Measurements from ENCODE around the gene FAM83C.
A peak's percentile ranks its signal among the peaks of the same experiment; 100 is the strongest.
"Not testable (repeated sequence)": the region's sequence is repeated elsewhere in the genome, so short reads cannot be mapped to it uniquely, and the experiment has no call there.

The FAM83C gene

DNA sequence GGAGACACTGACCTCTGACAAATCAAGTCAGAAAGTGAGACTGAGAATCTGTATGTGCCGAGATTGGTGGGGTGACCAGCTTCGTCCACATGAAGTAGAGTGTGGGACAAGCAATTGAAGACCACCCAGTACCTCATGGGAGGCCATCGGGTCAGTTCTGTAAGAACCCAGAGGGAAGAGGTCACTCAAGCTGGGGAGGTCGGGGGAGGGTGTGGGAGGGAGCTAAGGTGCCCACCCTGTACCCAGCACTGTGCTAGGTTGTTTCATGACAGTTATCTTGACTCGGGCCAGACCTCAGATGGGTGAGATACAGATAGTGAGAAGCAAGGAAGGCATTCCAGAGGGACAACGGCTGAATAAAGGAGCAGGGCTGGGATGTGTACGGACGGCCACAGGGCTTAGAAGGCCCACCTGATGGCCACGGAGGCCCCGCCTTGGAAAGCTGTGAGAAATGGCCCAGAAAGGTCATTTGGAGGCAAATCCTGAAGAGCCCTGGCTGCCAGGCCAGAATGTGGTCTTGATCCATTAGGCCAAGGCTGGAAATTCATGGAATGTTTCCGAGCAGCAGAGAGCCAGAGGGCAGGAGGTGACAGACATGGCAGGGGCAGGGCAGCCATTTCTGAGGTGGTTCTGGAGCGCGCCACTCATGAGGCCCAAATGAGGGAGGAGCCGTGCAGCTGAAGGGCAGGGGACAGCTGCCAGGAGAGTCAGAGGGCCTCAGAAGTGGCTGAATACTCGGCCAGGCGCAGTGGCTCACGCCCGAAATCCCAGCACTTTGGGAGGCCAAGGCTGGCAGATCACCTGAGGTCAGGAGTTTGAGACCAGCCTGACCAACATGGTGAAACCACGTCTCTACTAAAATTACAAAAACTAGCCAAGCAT lies 22.0 kb downstream of the FAM83C start:
- no peak overlapping the region for H3K4me3 ChIP-seq (ENCODE audit: low read length)
- no peak for DNase-seq (ENCODE audit: low read depth)
- TF ChIP-seq, protein P1, sequence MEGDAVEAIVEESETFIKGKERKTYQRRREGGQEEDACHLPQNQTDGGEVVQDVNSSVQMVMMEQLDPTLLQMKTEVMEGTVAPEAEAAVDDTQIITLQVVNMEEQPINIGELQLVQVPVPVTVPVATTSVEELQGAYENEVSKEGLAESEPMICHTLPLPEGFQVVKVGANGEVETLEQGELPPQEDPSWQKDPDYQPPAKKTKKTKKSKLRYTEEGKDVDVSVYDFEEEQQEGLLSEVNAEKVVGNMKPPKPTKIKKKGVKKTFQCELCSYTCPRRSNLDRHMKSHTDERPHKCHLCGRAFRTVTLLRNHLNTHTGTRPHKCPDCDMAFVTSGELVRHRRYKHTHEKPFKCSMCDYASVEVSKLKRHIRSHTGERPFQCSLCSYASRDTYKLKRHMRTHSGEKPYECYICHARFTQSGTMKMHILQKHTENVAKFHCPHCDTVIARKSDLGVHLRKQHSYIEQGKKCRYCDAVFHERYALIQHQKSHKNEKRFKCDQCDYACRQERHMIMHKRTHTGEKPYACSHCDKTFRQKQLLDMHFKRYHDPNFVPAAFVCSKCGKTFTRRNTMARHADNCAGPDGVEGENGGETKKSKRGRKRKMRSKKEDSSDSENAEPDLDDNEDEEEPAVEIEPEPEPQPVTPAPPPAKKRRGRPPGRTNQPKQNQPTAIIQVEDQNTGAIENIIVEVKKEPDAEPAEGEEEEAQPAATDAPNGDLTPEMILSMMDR (conservative IDR thresholded peaks at IDR 0.05; ENCODE audit: low read depth, low read length) = no peak

DNA sequence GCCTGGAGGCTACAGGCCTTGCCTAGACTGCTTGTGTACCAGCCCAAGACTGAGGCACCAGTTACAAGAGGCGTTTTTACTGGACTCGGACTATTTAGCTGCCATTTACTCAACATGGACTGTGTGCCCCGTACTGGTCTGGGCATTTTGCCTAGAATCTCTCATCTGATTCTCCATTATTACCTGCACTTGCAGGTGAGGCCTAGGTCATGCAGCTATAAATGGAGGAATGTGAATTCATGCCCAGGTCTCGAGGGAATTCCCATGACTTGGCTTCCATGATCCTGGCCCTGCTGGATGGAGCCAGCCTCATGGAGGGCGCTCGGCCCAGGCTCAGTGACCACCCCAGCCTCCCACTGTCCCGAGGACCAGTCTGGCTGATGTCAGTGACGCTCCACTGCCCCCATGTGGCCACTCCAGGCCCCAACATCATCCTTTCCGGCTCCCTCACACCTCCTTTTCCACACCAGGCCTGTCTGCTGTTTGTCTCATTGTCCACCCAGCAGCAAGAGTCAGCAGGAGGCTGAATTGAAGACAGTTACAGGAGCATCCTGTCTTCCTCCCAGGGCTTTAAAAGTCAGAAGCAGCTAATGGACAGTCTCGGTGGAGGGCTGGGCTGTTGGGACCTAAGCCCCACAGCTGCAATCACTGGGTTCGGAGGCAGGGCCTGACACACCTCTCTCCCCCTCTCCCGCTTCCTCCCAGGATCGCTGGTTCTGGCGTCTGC lies 23.0 kb downstream of the FAM83C start:
- no peak overlapping the region for H3K4me3 ChIP-seq (ENCODE audit: low read length)
- TF ChIP-seq, protein P1 (conservative IDR thresholded peaks at IDR 0.05; ENCODE audit: low read depth, low read length) = peak; percentile 87
- DNase-seq (ENCODE audit: low read depth) = no peak

DNA sequence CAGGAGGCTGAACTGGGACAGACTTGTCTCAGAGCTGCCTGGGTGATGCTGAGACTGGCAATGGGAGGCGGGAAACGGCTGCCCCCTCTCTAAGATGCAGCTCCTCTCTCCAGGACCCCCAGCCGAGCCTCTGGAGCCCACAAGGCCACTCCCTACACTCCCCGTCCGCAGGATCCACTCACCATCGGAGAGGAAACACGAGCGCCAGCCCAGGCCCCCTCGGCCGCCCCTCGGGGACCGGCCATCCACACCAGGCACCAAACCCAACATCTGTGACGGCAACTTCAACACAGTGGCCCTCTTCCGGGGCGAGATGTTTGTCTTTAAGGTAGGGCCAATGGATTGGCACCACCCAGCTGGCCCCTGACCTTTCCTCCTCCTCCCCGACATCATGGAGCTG lies 25.1 kb downstream of the FAM83C start:
- H3K4me3 ChIP-seq (ENCODE audit: low read length) = no peak overlapping the region
- TF ChIP-seq, protein P1 (conservative IDR thresholded peaks at IDR 0.05; ENCODE audit: low read depth, low read length) = no peak
- no peak for DNase-seq (ENCODE audit: low read depth)

DNA sequence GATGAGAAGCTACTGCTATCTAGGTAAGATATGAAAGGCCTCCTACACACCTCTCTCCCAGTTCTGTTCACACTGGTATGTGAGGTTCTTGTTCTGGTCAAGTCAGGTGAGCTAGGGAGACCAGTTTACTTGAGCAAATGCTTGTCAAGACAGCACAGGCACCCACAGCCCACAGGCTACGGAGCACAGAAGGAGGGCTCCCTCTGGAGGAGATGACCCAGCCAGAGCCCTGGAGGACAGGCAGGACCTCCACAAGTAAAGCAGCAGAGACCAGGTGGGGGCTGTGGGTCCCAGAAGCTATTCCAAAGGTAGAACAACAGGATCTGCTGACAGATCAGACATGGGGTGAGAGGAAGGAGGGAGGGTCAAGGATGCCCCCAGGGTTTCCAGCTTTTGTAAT lies 27.5 kb downstream of the FAM83C start:
- H3K4me3 ChIP-seq (ENCODE audit: low read length) = no peak overlapping the region
- TF ChIP-seq, protein P1 (conservative IDR thresholded peaks at IDR 0.05; ENCODE audit: low read depth, low read length) = peak; percentile 74
- no peak for DNase-seq (ENCODE audit: low read depth)

DNA sequence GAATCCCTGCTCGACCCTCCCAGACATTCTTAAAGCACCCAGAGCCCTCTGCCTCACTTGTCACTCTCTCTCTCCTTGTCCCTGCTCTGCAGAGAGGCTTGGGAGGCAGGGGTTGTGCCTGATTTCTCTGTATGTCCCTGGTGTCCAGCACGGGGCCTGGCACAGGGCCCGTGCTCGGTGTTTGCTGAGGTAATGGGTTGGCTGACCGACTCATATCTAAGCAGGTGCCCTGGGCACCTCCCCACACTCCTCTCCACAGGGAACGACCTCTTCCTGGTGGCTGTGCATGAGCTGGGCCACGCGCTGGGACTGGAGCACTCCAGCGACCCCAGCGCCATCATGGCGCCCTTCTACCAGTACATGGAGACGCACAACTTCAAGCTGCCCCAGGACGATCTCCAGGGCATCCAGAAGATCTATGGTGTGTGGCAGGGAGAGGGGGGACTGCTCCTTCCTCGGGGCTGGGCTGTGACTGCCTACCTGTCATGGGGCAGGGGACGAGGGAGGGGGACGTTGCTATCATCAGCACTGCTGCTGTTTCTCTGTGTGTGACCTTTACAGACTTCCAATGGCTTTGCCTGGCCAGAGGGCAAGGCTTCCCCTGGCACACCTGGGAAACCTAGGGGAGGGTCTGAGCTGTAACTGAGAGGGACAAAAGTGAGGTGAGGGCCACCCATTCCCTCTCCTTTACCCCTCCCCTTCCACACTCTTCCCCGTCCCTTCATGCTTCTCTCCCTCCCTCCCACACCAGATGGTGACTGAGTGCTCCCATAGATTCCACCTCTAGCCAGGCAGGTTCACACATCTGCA lies 28.5 kb downstream of the FAM83C start:
- DNase-seq (ENCODE audit: low read depth) = no peak
- TF ChIP-seq, protein P1 (conservative IDR thresholded peaks at IDR 0.05; ENCODE audit: low read depth, low read length) = no peak
- peak overlapping the region; percentile 17 for H3K4me3 ChIP-seq (ENCODE audit: low read length)

DNA sequence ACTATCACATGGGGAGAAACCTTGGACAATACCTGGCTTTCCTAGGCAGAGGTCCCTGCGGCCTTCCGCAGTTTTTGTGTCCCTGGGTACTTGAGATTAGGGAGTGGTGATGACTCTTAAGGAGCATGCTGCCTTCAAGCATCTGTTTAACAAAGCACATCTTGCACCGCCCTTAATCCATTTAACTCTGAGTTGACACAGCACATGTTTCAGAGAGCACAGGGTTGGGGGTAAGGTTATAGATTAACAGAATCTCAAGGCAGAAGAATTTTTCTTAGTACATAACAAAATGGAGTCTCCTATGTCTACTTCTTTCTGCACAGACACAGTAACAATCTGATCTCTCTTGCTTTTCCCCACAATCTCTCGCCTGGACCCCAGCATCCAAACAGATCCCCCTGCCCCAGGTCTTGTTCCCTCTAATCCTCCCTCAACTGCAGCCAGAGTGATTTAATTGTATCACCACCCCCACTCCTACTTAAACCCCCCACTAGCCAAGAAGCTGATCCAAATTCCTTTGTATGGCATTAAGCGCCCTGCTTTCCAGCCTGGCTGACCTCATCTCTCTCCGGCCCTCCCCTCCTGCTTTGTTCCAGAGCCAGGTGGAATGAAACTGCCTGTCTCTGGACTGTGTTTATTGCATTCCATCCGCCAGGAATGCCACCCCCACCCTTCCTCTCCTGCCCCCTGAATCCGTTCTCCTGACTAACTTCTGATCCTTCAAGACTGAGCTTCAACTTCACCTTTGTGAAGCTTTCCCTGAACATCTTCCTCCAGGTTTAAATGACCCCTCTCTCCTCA lies 29.3 kb downstream of the FAM83C start:
- DNase-seq (ENCODE audit: low read depth) = peak; percentile 96
- peak overlapping the region; percentile 17 for H3K4me3 ChIP-seq (ENCODE audit: low read length)

DNA sequence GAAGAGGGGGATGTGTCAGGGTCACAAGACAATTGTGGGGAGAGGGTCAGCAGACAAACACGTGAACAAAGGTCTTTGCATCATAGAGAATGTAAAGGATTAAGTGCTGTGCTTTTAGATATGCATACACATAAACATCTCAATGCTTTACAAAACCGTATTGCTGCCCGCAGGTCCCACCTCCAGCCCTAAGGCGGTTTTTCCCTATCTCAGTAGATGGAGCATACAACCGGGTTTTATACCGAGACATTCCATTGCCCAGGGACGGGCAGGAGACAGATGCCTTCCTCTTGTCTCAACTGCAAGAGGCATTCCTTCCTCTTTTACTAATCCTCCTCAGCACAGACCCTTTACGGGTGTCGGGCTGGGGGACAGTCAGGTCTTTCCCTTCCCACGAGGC lies 29.9 kb downstream of the FAM83C start:
- not testable (repeated sequence) for H3K4me3 ChIP-seq (ENCODE audit: low read length); DNase-seq (ENCODE audit: low read depth)
